Testis (tissue), 3 donors: ENCODE data around the gene CP. TPM values are rescaled to one million over a fixed set of nuclear protein-coding genes. Genes with fewer than 3 reads are reported as not detected.

Experiments used
- DNase-seq: peaks from one replicate; pipeline ENCODE4 v3.0.0-alpha.2; 2019
- H3K27ac ChIP-seq, 2 donors: fragments of 200-600 bp; sonication (generic); one replicate each; pipeline ENCODE4 v1.5.1; 2019
- H3K27me3 ChIP-seq: fragments of 200-600 bp; sonication (generic); one replicate; pipeline ENCODE4 v1.5.1; 2019
- H3K36me3 ChIP-seq: fragments of 200-600 bp; sonication (generic); one replicate; pipeline ENCODE4 v1.5.1; 2017; ENCODE audit warnings: low read depth; ENCODE audit errors: missing control alignments
- H3K4me1 ChIP-seq: fragments of 200-600 bp; sonication (generic); one replicate; pipeline ENCODE4 v1.5.1; 2019
- H3K4me3 ChIP-seq, 2 donors: fragments of 200-600 bp; sonication (generic); one replicate each; pipeline ENCODE4 v1.5.1; 2017 to 2019
- H3K9me3 ChIP-seq: fragments of 200-600 bp; sonication (generic); one replicate; pipeline ENCODE4 v1.5.1; 2017
- CTCF ChIP-seq, 3 experiments: fragments of 450-650 bp in 2 of 3; fragments of 200-600 bp in 1 of 3; sonication (generic) in 1 of 3; IDR thresholded peaks; one replicate each; pipeline ENCODE4 v1.5.1; 2016 to 2019; ENCODE audit warnings: antibody characterized with exemption in 3 of 3, mild to moderate bottlenecking in 2 of 3, moderate library complexity in 1 of 3
- POLR2A ChIP-seq: fragments of 450-650 bp; IDR thresholded peaks from one replicate; pipeline ENCODE4 v1.6.1; 2017; ENCODE audit warnings: antibody characterized with exemption, mild to moderate bottlenecking, moderate library complexity
- whole genome bisulfite sequencing, 2 donors: methylation state at CpG; one replicate each; pipeline ENCODE4 v1.1.5; 2018; 5-methylcytosine and 5-hydroxymethylcytosine counted together
- intact Hi-C: fragments of 100-400 bp; cut with DNase I; formaldehyde crosslinking; loops from one replicate; pipeline ENCODE4 v1.15.1; 2023; ENCODE audit warnings: low total_unique reads
- polyA plus RNA-seq: library from polyadenylated mRNA; stranded (reverse); fragments of 350-450 nt; fragmentation: Illumina TruSeq; extraction: RNeasy Lipid Tissue Mini Kit (QIAGEN cat#74804); gene quantifications from one replicate; pipeline ENCODE4 v1.2.3, GENCODE V29; 2014; ENCODE audit warnings: low read depth, low replicate concordance; ENCODE audit not compliant: insufficient read depth
- total RNA-seq, 2 donors: library from RNA; depleted of rRNA; stranded (reverse); fragments of >200 nt; gene quantifications; one replicate each; pipeline ENCODE4 v1.2.3, GENCODE V29; 2016

Gene CP
- total and polyA plus RNA-seq, 3 donors from 2014 or later, result 6.1 to 13.8 (median 10.3) TPM

GRCh38 chr3:149142682-149143081 lies 78.9 kb downstream of the CP start:
- no peak for TF ChIP-seq POLR2A
- TF ChIP-seq CTCF (IDR thresholded peaks at IDR 0.05), result no peak
- Histone ChIP-seq H3K4me1 (no peaks in the 10 kb centered on the region), H3K27me3 (no peaks in the 10 kb centered on the region), H3K4me3 (no peak overlapping the region), H3K36me3 (no peaks in the 10 kb centered on the region), H3K9me3 (no peaks in the 10 kb centered on the region), H3K27ac (no peak overlapping the region)
- intact Hi-C loops, result no loop called here
- WGBS, 2 donors, result 76 to 80% methylated on average over 4 of the region's 4 CpGs
- DNase-seq, result no peak

GRCh38 chr3:149134575-149134974 lies 87.1 kb downstream of the CP start:
- no peaks in the 10 kb centered on the region for H3K9me3 ChIP-seq
- no peak for DNase-seq
- H3K36me3 ChIP-seq, result no peaks in the 10 kb centered on the region
- H3K27ac ChIP-seq, result no peak overlapping the region
- WGBS, 2 donors, result 36 to 39% methylated on average over 3 of the region's 3 CpGs
- H3K4me3 ChIP-seq, result no peak overlapping the region
- no peak for TF ChIP-seq POLR2A
- TF ChIP-seq CTCF (IDR thresholded peaks at IDR 0.05), result no peak
- intact Hi-C loops, result no loop called here
- no peaks in the 10 kb centered on the region for H3K27me3 ChIP-seq
- H3K4me1 ChIP-seq, result peaks cover 13% of the 10 kb centered on the region

- TF ChIP-seq POLR2A (no peak), CTCF (IDR thresholded peaks at IDR 0.05) (no peak)
- DNase-seq, result no peak
- WGBS, 2 donors, result 42 to 60% methylated on average over 4 of the region's 4 CpGs
- Histone ChIP-seq H3K27me3 (no peaks in the 10 kb centered on the region), H3K9me3 (no peaks in the 10 kb centered on the region), H3K4me1 (peaks cover 18% of the 10 kb centered on the region), H3K27ac (peak overlapping the region in 1 of 2 donors; percentile 28), H3K4me3 (no peak overlapping the region), H3K36me3 (no peaks in the 10 kb centered on the region)
- intact Hi-C loops, result no loop called here
Measured at GRCh38 chr3:149131589-149131988, 90.0 kb downstream of the CP start.

GRCh38 chr3:149129326-149130205 lies 92.1 kb downstream of the CP start, which contains the start of gene HPS3:
Gene HPS3 (plus strand): TSS chr3:149129638. CDS start chr3:149129724, 86 bp downstream.
- 1% methylated on average over 26 to 60 of the region's 84 CpGs for WGBS, 2 donors
- peak; percentile 97 for DNase-seq
- peak in 1 of 3 experiments; percentile 32 for TF ChIP-seq CTCF (IDR thresholded peaks at IDR 0.05)
- TF ChIP-seq POLR2A, result peak; percentile 98
- Histone ChIP-seq H3K27me3 (no peaks in the 10 kb centered on the region), H3K36me3 (no peaks in the 10 kb centered on the region), H3K4me3 (peak within 1 kb of the TSS; percentile 75 to 80), H3K27ac (peak within 1 kb of the TSS; percentile 65 to 80), H3K4me1 (peaks cover 15% of the 10 kb centered on the region), H3K9me3 (no peaks in the 10 kb centered on the region)
- intact Hi-C loops, result no loop called here
